ENCODE data around the gene PGAM4.

- TF ChIP-seq CTCF (IDR thresholded peaks at IDR 0.05) (no peak), POLR2A (IDR thresholded peaks at IDR 0.05) (no peak)
Measured at GRCh38 chrX:77935886-77936285, 33.6 kb downstream of the PGAM4 start.
